Endothelial cell (in vitro differentiated cells): ENCODE measurements around the gene RIN3. TPM values are rescaled to one million over a fixed set of nuclear protein-coding genes. Genes with fewer than 3 reads are reported as not detected.
A peak's percentile ranks its signal among the peaks of the same experiment; 100 is the strongest.

ENCODE experiments used
- DNase-seq: peaks from one replicate; pipeline ENCODE4 v3.0.0; 2021; ENCODE audit warnings: low spot score
- H3K27ac Mint-ChIP-seq: one replicate; pipeline ENCODE4 v1.8.0; 2021; ENCODE audit warnings: mixed read lengths, inconsistent platforms; ENCODE audit not compliant: unreplicated experiment
- H3K27me3 Mint-ChIP-seq: one replicate; pipeline ENCODE4 v1.8.0; 2021; ENCODE audit warnings: mild to moderate bottlenecking, moderate library complexity, mixed read lengths, inconsistent platforms; ENCODE audit not compliant: unreplicated experiment
- H3K36me3 Mint-ChIP-seq: one replicate; pipeline ENCODE4 v1.8.0; 2021; ENCODE audit warnings: mild to moderate bottlenecking, low read depth, mixed read lengths, inconsistent platforms; ENCODE audit not compliant: unreplicated experiment
- H3K4me1 Mint-ChIP-seq: one replicate; pipeline ENCODE4 v1.8.0; 2021; ENCODE audit warnings: mild to moderate bottlenecking, mixed read lengths, inconsistent platforms; ENCODE audit not compliant: unreplicated experiment
- H3K4me3 Mint-ChIP-seq: one replicate; pipeline ENCODE4 v1.8.0; 2021; ENCODE audit warnings: mild to moderate bottlenecking, mixed read lengths, inconsistent platforms; ENCODE audit not compliant: unreplicated experiment
- H3K9me3 Mint-ChIP-seq: one replicate; pipeline ENCODE4 v1.8.0; 2021; ENCODE audit warnings: mixed read lengths, inconsistent platforms; ENCODE audit not compliant: unreplicated experiment
- total RNA-seq: library from RNA; stranded (reverse); fragmentation: NEBNext Ultra II Directional; extraction: Animal tissue kit (Norgen Biotek cat#: 25700); gene quantifications from one replicate; pipeline ENCODE4 v1.2.1, GENCODE V29; 2021; ENCODE audit not compliant: unreplicated experiment
- TF ChIP-seq, protein P1 (sequence below): fragments of 200-600 bp; sonication (generic); IDR thresholded peaks from one replicate; pipeline ENCODE4 v1.5.0; 2021; ENCODE audit warnings: antibody characterized with exemption; ENCODE audit not compliant: unreplicated experiment

RIN3 gene
- total RNA-seq, 1 donor from 2014 or later = 25.8 TPM

GRCh38 chr14:92581206-92581605 lies 67.6 kb downstream of the RIN3 start:
- Mint-ChIP-seq H3K27me3 (peaks cover 7% of the 10 kb centered on the region), H3K4me3 (no peak overlapping the region), H3K4me1 (no peaks in the 10 kb centered on the region), H3K9me3 (no peaks in the 10 kb centered on the region), H3K36me3 (peaks cover 62% of the 10 kb centered on the region), H3K27ac (no peak overlapping the region)
- no peak for DNase-seq
- TF ChIP-seq, protein P1, sequence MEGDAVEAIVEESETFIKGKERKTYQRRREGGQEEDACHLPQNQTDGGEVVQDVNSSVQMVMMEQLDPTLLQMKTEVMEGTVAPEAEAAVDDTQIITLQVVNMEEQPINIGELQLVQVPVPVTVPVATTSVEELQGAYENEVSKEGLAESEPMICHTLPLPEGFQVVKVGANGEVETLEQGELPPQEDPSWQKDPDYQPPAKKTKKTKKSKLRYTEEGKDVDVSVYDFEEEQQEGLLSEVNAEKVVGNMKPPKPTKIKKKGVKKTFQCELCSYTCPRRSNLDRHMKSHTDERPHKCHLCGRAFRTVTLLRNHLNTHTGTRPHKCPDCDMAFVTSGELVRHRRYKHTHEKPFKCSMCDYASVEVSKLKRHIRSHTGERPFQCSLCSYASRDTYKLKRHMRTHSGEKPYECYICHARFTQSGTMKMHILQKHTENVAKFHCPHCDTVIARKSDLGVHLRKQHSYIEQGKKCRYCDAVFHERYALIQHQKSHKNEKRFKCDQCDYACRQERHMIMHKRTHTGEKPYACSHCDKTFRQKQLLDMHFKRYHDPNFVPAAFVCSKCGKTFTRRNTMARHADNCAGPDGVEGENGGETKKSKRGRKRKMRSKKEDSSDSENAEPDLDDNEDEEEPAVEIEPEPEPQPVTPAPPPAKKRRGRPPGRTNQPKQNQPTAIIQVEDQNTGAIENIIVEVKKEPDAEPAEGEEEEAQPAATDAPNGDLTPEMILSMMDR = no peak

GRCh38 chr14:92581966-92582566 lies 68.5 kb downstream of the RIN3 start:
- Mint-ChIP-seq H3K4me1 (no peaks in the 10 kb centered on the region), H3K36me3 (peaks cover 59% of the 10 kb centered on the region), H3K27ac (no peak overlapping the region), H3K9me3 (no peaks in the 10 kb centered on the region), H3K4me3 (no peak overlapping the region), H3K27me3 (peaks cover 5% of the 10 kb centered on the region)
- no peak for DNase-seq
- TF ChIP-seq, protein P1 = no peak

- Mint-ChIP-seq H3K4me1 (no peaks in the 10 kb centered on the region), H3K9me3 (no peaks in the 10 kb centered on the region), H3K27me3 (peaks cover 5% of the 10 kb centered on the region), H3K4me3 (no peak overlapping the region), H3K27ac (no peak overlapping the region), H3K36me3 (peaks cover 54% of the 10 kb centered on the region)
- DNase-seq = no peak
- TF ChIP-seq, protein P1 = no peak
These were observed 69.3 kb downstream of the RIN3 start for GRCh38 chr14:92582706-92583452.

DNA sequence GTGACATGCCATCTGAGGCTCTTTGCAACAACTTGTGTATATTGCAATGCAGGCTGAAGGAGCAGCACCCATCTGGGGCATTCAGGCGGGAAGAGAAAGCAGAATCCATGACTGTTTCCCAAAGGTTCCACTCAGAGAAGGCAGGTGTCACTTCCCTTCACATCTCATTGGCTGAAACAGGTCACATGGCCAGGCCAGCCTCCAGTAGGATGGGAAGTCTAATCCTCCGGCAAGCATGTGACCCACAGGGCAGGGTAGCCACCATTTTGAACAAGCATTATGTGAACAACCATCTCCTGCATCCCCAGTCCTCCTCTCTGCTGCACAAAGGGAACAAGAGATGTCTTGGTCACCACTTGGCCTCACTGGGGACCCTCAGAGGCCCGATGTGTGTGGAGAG lies 70.6 kb downstream of the RIN3 start:
- no peak for DNase-seq
- Mint-ChIP-seq H3K4me3 (peak overlapping the region; percentile 56), H3K4me1 (no peaks in the 10 kb centered on the region), H3K27ac (no peak overlapping the region), H3K27me3 (peaks cover 5% of the 10 kb centered on the region), H3K36me3 (peaks cover 48% of the 10 kb centered on the region), H3K9me3 (no peaks in the 10 kb centered on the region)
- TF ChIP-seq, protein P1 = no peak

DNA sequence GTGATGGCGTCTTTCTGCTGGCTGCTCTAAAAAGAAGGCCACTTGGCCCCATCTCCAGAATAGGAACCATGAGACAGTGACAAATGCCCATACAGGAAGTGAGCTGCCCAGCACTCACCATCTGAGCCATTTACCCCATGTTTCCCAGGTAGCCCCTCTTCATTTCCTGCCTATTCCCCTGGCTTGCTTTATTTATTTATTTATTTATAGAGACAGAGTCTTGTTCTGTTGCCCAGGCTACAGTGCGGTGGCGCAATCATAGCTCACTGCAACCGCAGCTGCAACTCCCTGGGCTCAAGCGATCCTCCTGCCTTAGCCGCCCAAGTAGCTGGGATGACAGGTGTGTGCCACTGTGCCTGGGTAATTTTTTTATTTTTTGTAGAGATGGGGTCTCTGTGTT lies 71.2 kb downstream of the RIN3 start:
- peaks cover 3% of the 10 kb centered on the region for H3K27me3 Mint-ChIP-seq

More for the DNA sequence above, 71.2 kb downstream of the RIN3 start:
- Mint-ChIP-seq H3K27ac (no peak overlapping the region), H3K4me1 (no peaks in the 10 kb centered on the region), H3K36me3 (peaks cover 42% of the 10 kb centered on the region), H3K4me3 (no peak overlapping the region), H3K9me3 (no peaks in the 10 kb centered on the region)
- TF ChIP-seq, protein P1 = no peak
- no peak for DNase-seq
